ELF-1 (cell line): ENCODE results near the gene FAM83B.
"Not testable (repeated sequence)": the region's sequence is repeated elsewhere in the genome, so short reads cannot be mapped to it uniquely, and the experiment has no call there.

ENCODE experiments used
- DNase-seq: peaks from one replicate; pipeline ENCODE4 v3.0.0-alpha.2; 2016; ENCODE audit warnings: low read depth, low spot score

FAM83B gene

GRCh38 chr6:54897462-54898189, 51.1 kb downstream of the FAM83B start:
- no peak for DNase-seq

GRCh38 chr6:54898767-54899166, 52.2 kb downstream of the FAM83B start:
- no peak for DNase-seq

- DNase-seq = no peak
Observed at GRCh38 chr6:54899442-54899841, 52.9 kb downstream of the FAM83B start.

GRCh38 chr6:54899986-54900385, 53.4 kb downstream of the FAM83B start:
- no peak for DNase-seq

GRCh38 chr6:54900666-54901065, 54.1 kb downstream of the FAM83B start:
- DNase-seq = no peak

- no peak for DNase-seq
Observed at GRCh38 chr6:54903884-54904283, 57.3 kb downstream of the FAM83B start.

GRCh38 chr6:54907355-54907754, 60.8 kb downstream of the FAM83B start:
- no peak for DNase-seq

- no peak for DNase-seq
Observed at GRCh38 chr6:54909184-54909583, 62.6 kb downstream of the FAM83B start.

GRCh38 chr6:54910431-54910884, 63.9 kb downstream of the FAM83B start:
- DNase-seq = no peak

GRCh38 chr6:54910921-54911320, 64.3 kb downstream of the FAM83B start:
- DNase-seq = no peak

- no peak for DNase-seq
Observed at GRCh38 chr6:54913211-54913610, 66.6 kb downstream of the FAM83B start.

- no peak for DNase-seq
Observed at GRCh38 chr6:54916858-54917257, 70.3 kb downstream of the FAM83B start.

GRCh38 chr6:54920628-54921027, 74.1 kb downstream of the FAM83B start:
- no peak for DNase-seq

GRCh38 chr6:54921891-54922290, 75.3 kb downstream of the FAM83B start:
- no peak for DNase-seq

GRCh38 chr6:54929245-54929909, 82.8 kb downstream of the FAM83B start:
- no peak for DNase-seq

- DNase-seq = no peak
Observed at GRCh38 chr6:54932622-54933021, 86.1 kb downstream of the FAM83B start.

- DNase-seq = no peak
Observed at GRCh38 chr6:54935739-54936138, 89.2 kb downstream of the FAM83B start.

GRCh38 chr6:54937371-54937770, 90.8 kb downstream of the FAM83B start:
- no peak for DNase-seq

- no peak for DNase-seq
Observed at GRCh38 chr6:54957698-54958097, 111.1 kb downstream of the FAM83B start.

- no peak for DNase-seq
Observed at GRCh38 chr6:54958446-54958845, 111.9 kb downstream of the FAM83B start.

GRCh38 chr6:54959820-54960219, 113.2 kb downstream of the FAM83B start:
- DNase-seq = no peak

- DNase-seq = not testable (repeated sequence)
Observed at GRCh38 chr6:54961372-54961771, 114.8 kb downstream of the FAM83B start.

- DNase-seq = no peak
Observed at GRCh38 chr6:54970337-54970736, 123.8 kb downstream of the FAM83B start.
